ENCODE data around the gene APBB1IP.
"Not testable (repeated sequence)": the region's sequence is repeated elsewhere in the genome, so short reads cannot be mapped to it uniquely, and the experiment has no call there.

APBB1IP gene

GRCh38 chr10:26441491-26442214 is 3.5 kb downstream of the APBB1IP start:
- no peak for DNase-seq (ENCODE audit: low spot score)

- DNase-seq (ENCODE audit: low spot score): no peak
Measured at GRCh38 chr10:26445411-26446031, 7.4 kb downstream of the APBB1IP start.

- no peak for DNase-seq (ENCODE audit: low spot score)
Measured at GRCh38 chr10:26446258-26446657, 8.1 kb downstream of the APBB1IP start.

GRCh38 chr10:26448292-26448691 is 10.2 kb downstream of the APBB1IP start:
- no peak for DNase-seq (ENCODE audit: low spot score)

GRCh38 chr10:26448706-26449435 is 10.7 kb downstream of the APBB1IP start:
- no peak for DNase-seq (ENCODE audit: low spot score)

GRCh38 chr10:26449726-26450125 is 11.6 kb downstream of the APBB1IP start:
- no peak for DNase-seq (ENCODE audit: low spot score)

GRCh38 chr10:26451903-26452302 is 13.8 kb downstream of the APBB1IP start:
- no peak for DNase-seq (ENCODE audit: low spot score)

- no peak for DNase-seq (ENCODE audit: low spot score)
Measured at GRCh38 chr10:26453850-26454249, 15.7 kb downstream of the APBB1IP start.

GRCh38 chr10:26454891-26455290 is 16.8 kb downstream of the APBB1IP start:
- no peak for DNase-seq (ENCODE audit: low spot score)

- no peak for DNase-seq (ENCODE audit: low spot score)
Measured at GRCh38 chr10:26455567-26456315, 17.6 kb downstream of the APBB1IP start.

- DNase-seq (ENCODE audit: low spot score): no peak
Measured at GRCh38 chr10:26457088-26457487, 18.9 kb downstream of the APBB1IP start.

- no peak for DNase-seq (ENCODE audit: low spot score)
Measured at GRCh38 chr10:26460736-26461135, 22.6 kb downstream of the APBB1IP start.

- no peak for DNase-seq (ENCODE audit: low spot score)
Measured at GRCh38 chr10:26463986-26464385, 25.8 kb downstream of the APBB1IP start.

- no peak for DNase-seq (ENCODE audit: low spot score)
Measured at GRCh38 chr10:26464632-26465280, 26.6 kb downstream of the APBB1IP start.

- DNase-seq (ENCODE audit: low spot score): not testable (repeated sequence)
Measured at GRCh38 chr10:26466531-26466930, 28.4 kb downstream of the APBB1IP start.

GRCh38 chr10:26467639-26468038 is 29.5 kb downstream of the APBB1IP start:
- no peak for DNase-seq (ENCODE audit: low spot score)

GRCh38 chr10:26468291-26468690 is 30.1 kb downstream of the APBB1IP start:
- DNase-seq (ENCODE audit: low spot score): no peak

- DNase-seq (ENCODE audit: low spot score): no peak
Measured at GRCh38 chr10:26468700-26469099, 30.6 kb downstream of the APBB1IP start.

GRCh38 chr10:26472492-26472778 is 34.3 kb downstream of the APBB1IP start:
- no peak for DNase-seq (ENCODE audit: low spot score)

GRCh38 chr10:26474026-26474425 is 35.9 kb downstream of the APBB1IP start:
- no peak for DNase-seq (ENCODE audit: low spot score)

- DNase-seq (ENCODE audit: low spot score): not testable (repeated sequence)
Measured at GRCh38 chr10:26474845-26475244, 36.7 kb downstream of the APBB1IP start.

GRCh38 chr10:26475386-26475785 is 37.2 kb downstream of the APBB1IP start:
- no peak for DNase-seq (ENCODE audit: low spot score)

All from iPS-NIHi11 (cell line).